ENCODE measurements around the gene RTP5.

RTP5 gene

GRCh38 chr2:241857041-241857541 lies 12.4 kb upstream of the RTP5 start:
- no peak for FAIRE-seq
- DNase-seq (ENCODE audit: insufficient read length, low spot score) = no peak

GRCh38 chr2:241857572-241858121 lies 11.9 kb upstream of the RTP5 start:
- DNase-seq (ENCODE audit: insufficient read length, low spot score) (no peak), FAIRE-seq (no peak)

- no peak for FAIRE-seq
Observed at GRCh38 chr2:241858206-241859016, 11.1 kb upstream of the RTP5 start, which contains the start of gene PDCD1. TSS of gene PDCD1 (minus strand) at chr2:241858894. CDS start at chr2:241858838, 56 bp downstream.

DNA sequence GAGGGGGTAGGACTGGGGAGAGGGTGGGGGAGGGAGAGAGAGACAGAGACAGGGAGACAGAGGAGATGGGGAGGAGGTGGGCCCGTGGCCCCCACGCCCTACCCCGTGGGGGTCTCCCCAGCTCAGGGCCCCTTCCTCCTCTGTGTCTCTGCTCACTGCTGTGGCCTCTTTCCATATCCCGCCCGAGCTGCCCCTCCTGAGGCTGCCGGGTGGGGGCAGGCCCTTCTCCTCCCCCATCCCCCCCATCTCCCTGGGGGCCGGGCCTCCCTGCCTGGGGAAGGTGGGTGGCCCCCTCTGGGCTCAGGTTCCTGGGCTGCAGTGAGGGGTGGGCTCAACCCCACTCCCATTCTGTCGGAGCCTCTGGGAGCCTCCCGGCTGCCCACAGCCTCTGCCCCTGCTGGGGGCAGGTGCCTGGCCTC lies 10.5 kb upstream of the RTP5 start:
- FAIRE-seq (no peak), DNase-seq (ENCODE audit: insufficient read length, low spot score) (no peak)

More at GRCh38 chr2:241858206-241859016, 11.1 kb upstream of the RTP5 start, which contains the start of gene PDCD1:
- no peak for DNase-seq (ENCODE audit: insufficient read length, low spot score)

- no peak for DNase-seq (ENCODE audit: insufficient read length, low spot score)
- FAIRE-seq = no peak
Observed at GRCh38 chr2:241859436-241860183, 9.9 kb upstream of the RTP5 start.

DNA sequence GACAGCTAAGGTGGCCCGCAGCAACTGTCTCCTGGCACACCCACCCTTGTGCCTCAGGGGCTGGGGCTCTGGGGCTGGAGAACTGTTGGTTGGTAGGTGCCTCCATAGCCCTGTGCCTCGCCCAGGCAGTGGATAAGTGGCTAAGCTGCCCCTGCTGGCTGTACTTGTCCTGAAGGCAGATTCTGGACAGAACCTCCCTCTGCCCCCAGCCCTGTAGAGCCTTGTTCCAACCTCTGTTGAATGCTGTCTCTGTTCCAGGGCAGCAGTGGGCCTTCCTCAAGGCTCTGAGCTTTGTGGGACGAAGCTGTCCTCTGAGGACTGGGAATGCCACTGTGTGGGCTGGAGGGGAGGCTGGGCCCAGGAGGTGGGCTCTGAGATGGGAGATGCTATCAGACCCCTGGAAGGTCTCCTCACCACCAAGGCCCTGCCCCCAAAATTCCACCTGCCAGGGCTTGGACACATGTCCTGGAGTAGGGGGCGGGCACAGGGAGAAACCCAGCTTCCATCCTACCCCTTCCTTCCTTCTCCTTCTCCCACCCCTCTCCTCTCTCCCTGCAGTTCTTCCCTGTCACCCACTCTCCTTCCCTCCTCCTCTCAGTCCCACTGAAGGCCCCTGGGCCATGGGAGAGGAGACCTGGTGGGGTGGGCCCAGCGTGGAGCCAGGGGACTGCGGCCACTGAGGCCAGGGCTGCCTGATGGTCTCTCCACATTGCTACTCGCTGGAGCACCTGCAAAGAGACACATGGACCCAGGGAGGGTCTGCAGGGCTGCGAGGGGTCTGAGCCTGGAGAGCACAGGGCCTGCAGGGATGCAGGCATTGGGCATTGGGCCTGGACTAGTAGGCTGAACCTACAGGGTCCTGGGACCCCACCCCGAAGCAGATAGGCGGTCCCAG lies 9.1 kb upstream of the RTP5 start:
- FAIRE-seq (no peak), DNase-seq (ENCODE audit: insufficient read length, low spot score) (no peak)

- DNase-seq (ENCODE audit: insufficient read length, low spot score) (no peak), FAIRE-seq (peak; percentile 91)
Observed at GRCh38 chr2:241861264-241861663, 8.3 kb upstream of the RTP5 start.

DNA sequence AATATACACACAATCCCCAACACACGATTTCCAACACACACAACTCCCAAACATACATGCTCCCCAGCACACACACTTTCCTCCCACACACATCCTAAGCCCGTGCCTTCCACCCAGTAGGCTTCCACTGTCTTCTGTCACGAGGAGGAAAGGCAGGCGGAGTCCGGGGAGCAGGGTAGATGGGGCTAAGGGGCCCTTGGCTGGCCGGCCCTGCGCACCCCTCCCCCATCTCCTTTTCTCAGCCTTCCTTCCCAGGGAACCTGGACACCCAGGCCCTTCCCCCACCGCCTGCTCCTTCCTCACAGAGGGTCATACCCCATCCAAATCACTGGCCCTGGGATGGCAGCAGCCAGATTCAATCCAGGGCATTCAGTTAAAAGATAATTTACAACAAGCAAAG lies 7.4 kb upstream of the RTP5 start:
- peak; percentile 31 for FAIRE-seq
- no peak for DNase-seq (ENCODE audit: insufficient read length, low spot score)

DNA sequence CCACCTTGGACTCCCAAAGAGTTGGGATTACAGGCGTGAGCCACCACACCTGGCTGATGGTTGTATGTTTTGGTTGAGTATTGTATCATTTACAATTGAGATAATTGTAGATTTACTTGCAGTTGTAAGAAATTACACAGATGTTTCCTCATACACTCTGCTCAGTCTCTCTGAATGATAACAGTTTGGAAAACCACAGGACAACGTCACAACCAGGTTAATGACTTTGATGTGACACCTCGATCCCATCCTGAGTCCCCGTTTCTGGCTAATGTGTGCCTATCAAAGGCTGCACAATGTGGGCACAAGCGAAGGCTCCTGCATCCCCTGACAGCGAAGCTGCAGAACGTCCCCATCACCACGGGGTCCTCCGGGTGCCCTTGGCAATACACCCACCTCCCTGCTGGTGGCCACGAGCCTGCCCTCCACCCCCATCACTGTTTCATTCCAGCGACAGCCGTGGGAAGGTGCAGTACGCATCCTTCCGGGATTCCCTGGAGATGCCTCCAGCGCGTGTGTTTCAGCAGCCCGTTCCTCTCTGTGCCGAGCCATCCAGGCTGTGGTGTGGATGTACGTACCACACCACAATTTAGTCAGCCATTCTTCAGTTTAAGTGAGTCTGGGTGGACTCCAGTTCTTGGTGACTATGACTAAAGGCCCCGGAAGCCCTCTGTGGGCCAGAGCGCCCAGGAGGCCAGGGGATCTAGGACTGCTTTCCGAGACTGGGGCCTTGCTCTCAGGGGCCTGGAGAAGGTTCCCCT lies 6.6 kb upstream of the RTP5 start:
- FAIRE-seq = no peak
- no peak for DNase-seq (ENCODE audit: insufficient read length, low spot score)

DNA sequence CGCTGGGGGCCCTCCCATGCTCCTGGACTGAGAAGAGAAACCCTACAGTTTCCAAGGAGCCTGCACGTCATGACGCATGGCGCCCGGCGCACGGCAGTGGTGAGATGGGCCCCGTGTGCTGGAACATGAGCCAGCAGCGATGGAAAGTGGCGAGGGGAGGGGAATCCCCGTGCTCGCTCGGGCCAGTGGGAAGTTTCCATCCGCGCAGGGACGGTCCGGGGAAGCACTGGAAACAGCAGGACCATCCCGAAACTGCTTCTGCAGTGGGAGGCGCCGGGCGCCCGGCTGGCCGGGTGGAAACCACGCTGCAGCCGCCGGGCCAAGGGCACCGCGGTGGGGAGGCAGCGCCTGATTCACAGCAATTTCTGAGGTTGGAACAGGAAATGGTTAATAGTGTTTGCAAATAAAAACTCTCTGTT lies 6.0 kb upstream of the RTP5 start:
- FAIRE-seq = no peak
- DNase-seq (ENCODE audit: insufficient read length, low spot score) = no peak

- no peak for DNase-seq (ENCODE audit: insufficient read length, low spot score)
- peak; percentile 100 for FAIRE-seq
Observed at GRCh38 chr2:241864168-241864849, 5.2 kb upstream of the RTP5 start.

- FAIRE-seq (no peak), DNase-seq (ENCODE audit: insufficient read length, low spot score) (no peak)
Observed at GRCh38 chr2:241864850-241865213, 4.7 kb upstream of the RTP5 start.

- FAIRE-seq = no peak
- no peak for DNase-seq (ENCODE audit: insufficient read length, low spot score)
Observed at GRCh38 chr2:241865416-241865956, 4.0 kb upstream of the RTP5 start.

DNA sequence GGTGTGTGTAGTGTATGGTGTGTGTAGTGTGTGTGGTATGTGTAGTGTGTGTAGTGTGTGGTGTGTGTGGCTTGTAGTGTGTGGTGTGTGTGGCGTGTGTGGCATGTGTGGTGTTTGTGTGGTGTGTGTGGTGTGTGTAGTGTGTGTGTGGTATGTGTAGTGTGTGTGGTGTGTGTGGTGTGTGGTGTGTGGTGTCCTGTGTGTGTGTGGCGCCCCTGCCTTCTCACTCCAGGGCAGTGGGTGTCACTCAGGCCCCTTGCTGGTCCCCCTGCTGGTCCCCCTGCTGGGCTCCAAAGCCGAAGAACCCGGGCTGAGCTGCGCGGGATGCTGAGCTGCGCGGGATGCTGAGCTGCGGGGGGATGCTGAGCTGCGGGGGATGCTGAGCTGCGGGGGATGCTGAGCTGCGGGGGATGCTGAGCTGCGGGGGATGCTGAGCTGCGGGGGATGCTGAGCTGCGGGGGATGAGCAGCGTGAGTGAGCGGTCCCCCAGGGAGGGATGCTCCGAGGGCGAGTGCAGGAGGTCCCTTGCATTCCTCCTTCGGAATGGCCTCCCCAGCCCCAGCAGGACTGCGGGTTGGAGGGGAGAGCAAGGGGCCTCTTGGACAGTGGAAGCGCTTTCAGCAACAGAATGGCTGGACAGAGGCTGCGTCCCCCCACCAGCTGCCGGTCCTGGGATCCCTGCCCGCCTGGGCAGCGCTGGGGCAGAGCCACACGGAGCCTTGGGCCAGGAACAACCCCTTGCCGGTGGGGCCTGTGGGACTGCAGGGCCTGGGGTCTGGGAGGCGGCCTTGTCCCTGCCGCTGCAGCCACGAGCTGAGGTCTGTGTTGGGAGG lies 3.4 kb upstream of the RTP5 start:
- FAIRE-seq = no peak
- DNase-seq (ENCODE audit: insufficient read length, low spot score) = no peak

DNA sequence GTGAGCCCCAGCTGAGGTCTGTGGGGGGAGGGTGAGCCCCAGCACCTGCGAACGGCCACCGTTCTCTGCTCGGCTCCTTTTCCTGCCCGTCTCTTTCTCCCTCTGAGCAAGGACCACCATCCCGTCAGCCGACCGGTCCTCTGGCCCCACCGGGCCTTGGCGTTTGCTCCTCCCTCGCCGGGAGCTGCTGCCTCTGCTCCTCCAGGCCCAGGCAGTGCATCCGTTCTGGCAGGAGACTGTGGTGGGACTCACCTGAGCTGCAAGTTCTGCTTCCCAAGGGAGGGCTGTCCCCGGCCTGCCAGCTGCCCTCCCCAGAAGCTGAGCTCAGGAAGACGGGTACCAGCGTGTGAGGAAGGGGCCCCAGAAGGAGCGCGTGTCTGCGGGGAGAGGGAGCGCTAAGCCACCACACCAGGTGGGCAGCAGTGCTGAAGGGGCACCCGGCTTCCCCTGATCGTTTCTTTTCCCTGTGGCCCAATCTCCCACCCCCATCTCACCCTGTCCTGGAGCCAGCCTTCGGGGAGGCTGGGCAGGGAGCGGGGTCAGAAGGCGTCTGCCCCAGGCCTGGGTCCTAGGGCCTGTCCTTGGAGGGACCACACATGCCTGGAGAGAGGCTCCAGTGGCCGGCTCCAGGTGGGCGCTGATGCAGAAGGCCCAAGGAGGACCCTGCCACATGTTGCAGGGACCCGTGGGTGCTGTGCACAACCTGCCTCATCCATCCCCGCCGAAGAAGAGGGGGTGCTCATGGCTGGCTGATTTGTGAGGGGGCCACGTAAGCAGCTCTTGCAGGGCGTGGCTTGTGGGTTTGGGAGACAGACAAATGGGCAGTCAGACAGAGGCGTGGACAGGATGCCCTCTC lies 2.5 kb upstream of the RTP5 start:
- FAIRE-seq (no peak), DNase-seq (ENCODE audit: insufficient read length, low spot score) (no peak)

GRCh38 chr2:241867776-241868420 lies 1.6 kb upstream of the RTP5 start:
- no peak for DNase-seq (ENCODE audit: insufficient read length, low spot score)
- no peak for FAIRE-seq

- FAIRE-seq (no peak), DNase-seq (ENCODE audit: insufficient read length, low spot score) (no peak)
Observed at GRCh38 chr2:241868661-241869081, 858 bp upstream of the RTP5 start.
